HG02884 (cell line): ENCODE data around the gene FOXP1.

Experiments
- ATAC-seq: cut with Tn5 transposase; IDR thresholded peaks from one replicate; pipeline ENCODE4 v1.9.1; 2021; ENCODE audit warnings: mild to moderate bottlenecking, moderate library complexity; ENCODE audit not compliant: unreplicated experiment

FOXP1 gene

GRCh38 chr3:71120012-71120411 is 463.5 kb downstream of the FOXP1 start:
- no peak for ATAC-seq

- ATAC-seq: no peak
Observed at GRCh38 chr3:71119171-71119570, 464.4 kb downstream of the FOXP1 start.

- no peak for ATAC-seq
Observed at GRCh38 chr3:71118436-71118835, 465.1 kb downstream of the FOXP1 start.

- no peak for ATAC-seq
Observed at GRCh38 chr3:71117572-71118247, 465.8 kb downstream of the FOXP1 start.

GRCh38 chr3:71114610-71115009 is 468.9 kb downstream of the FOXP1 start:
- ATAC-seq: no peak

- no peak for ATAC-seq
Observed at GRCh38 chr3:71112576-71112975, 471.0 kb downstream of the FOXP1 start.

GRCh38 chr3:71111784-71112440 is 471.6 kb downstream of the FOXP1 start:
- ATAC-seq: no peak

GRCh38 chr3:71110385-71111222 is 472.9 kb downstream of the FOXP1 start:
- ATAC-seq: no peak

- ATAC-seq: no peak
Observed at GRCh38 chr3:71109977-71110285, 473.6 kb downstream of the FOXP1 start.

GRCh38 chr3:71109241-71109976 is 474.1 kb downstream of the FOXP1 start:
- no peak for ATAC-seq

GRCh38 chr3:71107926-71108325 is 475.6 kb downstream of the FOXP1 start:
- ATAC-seq: no peak

- no peak for ATAC-seq
Observed at GRCh38 chr3:71104976-71105375, 478.6 kb downstream of the FOXP1 start.

- ATAC-seq: no peak
Observed at GRCh38 chr3:71104556-71104955, 479.0 kb downstream of the FOXP1 start.

- no peak for ATAC-seq
Observed at GRCh38 chr3:71104121-71104541, 479.4 kb downstream of the FOXP1 start.

GRCh38 chr3:71103430-71103921 is 480.1 kb downstream of the FOXP1 start:
- no peak for ATAC-seq

- no peak for ATAC-seq
Observed at GRCh38 chr3:71102111-71102983, 481.2 kb downstream of the FOXP1 start.

GRCh38 chr3:71101626-71102025 is 481.9 kb downstream of the FOXP1 start:
- no peak for ATAC-seq

- no peak for ATAC-seq
Observed at GRCh38 chr3:71101014-71101413, 482.5 kb downstream of the FOXP1 start.

GRCh38 chr3:71099997-71100719 is 483.4 kb downstream of the FOXP1 start:
- ATAC-seq: no peak
